Measurements from ENCODE around the gene ZP4.
"Not testable (repeated sequence)": the region's sequence is repeated elsewhere in the genome, so short reads cannot be mapped to it uniquely, and the experiment has no call there.

Gene ZP4

DNA sequence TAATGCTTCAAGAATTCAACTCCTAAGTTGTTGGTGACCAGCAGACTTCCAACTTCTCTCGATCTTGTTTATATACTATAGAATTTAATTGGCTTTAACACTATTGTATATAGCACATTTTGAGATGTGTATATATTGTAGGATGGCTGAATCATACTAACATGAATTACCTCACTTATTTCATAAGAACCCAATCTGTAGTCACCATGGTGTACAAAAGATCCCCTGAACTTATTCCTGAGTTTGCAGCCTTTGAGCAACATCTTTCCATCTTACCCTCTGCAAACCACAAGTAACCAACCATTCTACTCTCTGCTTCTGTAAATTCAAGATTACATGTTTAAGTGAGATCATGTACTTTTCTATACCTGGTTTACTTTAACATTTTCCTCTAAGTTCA lies 12.3 kb downstream of the ZP4 start:
- H3K27ac ChIP-seq, result no peak overlapping the region
- H3K4me3 ChIP-seq, result no peak overlapping the region

- H3K4me3 ChIP-seq, result no peak overlapping the region
- no peak overlapping the region for H3K27ac ChIP-seq
Observed at GRCh38 chr1:237877631-237878030, 13.1 kb downstream of the ZP4 start.

DNA sequence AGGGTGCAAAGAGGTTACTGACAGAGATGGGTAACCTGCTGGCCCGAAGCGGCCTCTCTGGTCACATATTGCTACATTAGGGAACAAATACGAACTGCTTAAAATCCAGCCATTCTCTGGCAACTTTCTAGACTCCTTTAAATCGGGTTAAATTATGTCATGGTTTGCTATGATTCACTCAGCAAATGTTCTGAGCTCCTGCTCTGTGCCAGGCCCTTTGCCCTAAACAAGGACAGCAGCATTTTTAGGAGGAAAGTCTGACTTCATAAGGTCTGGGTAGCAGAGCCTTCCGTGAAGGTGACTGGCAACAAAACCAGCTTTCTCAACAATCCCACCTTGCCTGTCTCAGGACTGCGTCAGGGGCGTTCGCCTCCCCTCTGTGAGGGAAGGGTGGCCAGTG lies 15.4 kb downstream of the ZP4 start:
- no peak overlapping the region for H3K27ac ChIP-seq
- H3K4me3 ChIP-seq, result no peak overlapping the region

DNA sequence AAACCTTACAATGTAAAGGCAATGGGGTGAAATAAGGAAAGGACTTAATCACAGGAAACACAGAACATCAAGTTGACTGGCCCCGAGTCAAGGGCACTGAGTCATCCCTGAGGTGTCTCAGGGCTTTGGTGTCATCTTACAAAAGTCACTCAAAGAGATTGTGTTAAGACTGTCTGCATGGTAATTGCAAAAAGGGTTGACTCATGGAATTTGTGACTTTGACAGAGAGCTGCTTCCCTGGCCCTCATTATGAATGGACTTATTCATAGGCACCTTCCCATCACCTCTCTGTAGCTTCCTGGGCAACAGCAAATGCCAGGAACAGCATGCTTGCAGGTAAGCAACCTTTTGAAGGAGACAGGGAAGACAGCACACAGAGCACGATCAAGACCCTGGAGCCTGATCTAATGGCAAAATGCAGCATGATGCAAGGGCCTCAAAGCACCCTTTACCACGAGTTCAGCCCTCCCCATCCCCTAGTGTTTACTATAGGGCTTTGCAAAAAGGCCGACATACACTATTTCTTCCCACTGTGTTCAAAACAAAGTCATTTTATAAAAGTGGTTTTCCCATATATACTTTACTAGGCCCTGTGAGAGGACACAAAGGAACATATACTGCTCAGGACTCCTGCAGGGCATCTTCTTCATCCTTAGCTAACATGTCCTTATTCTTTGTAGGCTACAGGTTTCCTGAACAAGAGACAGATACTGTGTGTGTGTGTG lies 17.1 kb downstream of the ZP4 start:
- H3K4me3 ChIP-seq, result no peak overlapping the region
- no peak overlapping the region for H3K27ac ChIP-seq

DNA sequence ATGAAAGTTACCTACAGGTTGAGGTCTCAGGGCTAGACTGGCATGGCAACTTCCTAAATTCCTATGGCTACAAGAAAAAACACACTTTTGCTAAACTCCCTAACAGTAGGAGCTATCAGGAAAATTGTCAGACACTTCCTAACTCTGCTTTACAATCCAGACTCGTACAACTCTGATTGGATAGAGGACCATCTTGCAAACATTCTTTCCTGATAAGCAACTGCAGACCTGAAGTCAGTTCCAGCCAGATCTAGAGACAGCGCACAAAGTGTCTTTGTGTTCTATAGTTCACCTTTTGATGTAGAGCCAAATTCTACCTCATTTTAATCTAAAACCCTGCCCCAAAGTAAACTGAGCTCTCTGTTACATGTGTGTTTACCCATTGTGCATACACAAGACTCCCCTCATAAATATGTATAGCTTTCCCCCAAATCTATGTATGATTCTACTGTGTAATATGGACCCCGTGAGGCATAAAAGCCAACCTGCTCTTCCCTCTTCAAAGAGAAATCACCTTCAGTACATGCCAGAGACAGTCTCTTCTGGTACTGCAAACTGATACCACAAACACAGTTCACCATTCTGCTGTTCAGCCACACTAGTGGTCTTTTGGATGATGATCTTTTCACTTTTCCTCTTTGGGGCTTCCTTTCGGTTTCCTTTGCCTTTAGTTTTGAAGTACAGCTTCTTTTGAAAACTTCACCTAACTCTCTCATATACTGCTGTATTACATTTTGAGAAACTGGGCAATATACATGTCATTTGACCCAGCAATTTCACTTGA lies 21.7 kb downstream of the ZP4 start:
- no peak overlapping the region for H3K27ac ChIP-seq
- no peak overlapping the region for H3K4me3 ChIP-seq

DNA sequence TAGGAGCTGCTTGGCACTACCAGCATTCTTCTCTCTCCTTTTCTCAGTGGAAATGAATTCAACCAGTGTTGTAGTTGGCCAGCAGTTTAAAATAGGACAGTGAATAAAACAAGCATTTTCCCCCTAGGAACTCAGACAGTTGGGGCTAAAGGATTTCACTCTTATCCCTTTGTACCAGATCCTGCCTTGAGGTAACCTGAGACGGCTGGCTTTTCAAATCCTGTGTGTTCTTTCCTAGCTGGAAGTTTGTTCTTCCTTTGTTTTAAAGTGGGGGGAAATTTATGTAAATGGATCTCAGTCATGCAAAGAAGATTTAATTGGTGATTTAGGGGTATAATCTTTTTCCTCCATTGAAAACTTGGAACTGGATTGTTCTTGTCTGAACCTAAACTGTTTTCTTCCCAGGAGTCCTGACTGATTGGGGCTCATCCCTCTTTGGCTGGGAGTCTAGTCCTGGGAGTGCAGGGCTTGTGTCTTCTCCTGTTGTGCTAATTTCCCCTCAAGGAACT lies 23.3 kb downstream of the ZP4 start:
- no peak overlapping the region for H3K4me3 ChIP-seq
- no peak overlapping the region for H3K27ac ChIP-seq

- H3K4me3 ChIP-seq, result peak overlapping the region in 1 of 7 experiments; percentile 4
Observed at GRCh38 chr1:237864338-237865244, 26.1 kb downstream of the ZP4 start.

DNA sequence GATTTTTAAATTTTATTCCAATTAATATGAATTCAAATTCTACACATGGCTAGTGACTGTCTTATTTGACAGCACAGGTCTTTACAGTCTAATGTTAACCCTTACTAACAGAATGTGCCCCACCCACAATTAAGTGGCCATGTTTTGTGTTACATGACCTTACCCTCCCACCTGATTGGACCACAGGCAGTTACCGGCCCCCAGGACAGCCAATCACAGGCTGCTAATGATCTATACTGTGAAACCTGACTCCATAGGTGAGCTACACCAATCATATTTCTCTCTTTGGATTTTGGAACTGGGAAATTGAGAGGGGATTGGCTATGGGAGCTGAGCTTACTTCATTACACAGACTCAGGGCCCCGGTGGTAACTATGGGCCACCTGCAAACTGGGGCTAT lies 27.5 kb downstream of the ZP4 start:
- H3K27ac ChIP-seq, result no peak overlapping the region
- H3K4me3 ChIP-seq, result no peak overlapping the region

More at GRCh38 chr1:237864338-237865244, 26.1 kb downstream of the ZP4 start:
- H3K27ac ChIP-seq, result no peak overlapping the region

GRCh38 chr1:237861944-237862343 lies 28.8 kb downstream of the ZP4 start:
- Histone ChIP-seq H3K27ac (no peak overlapping the region), H3K4me3 (no peak overlapping the region)

GRCh38 chr1:237858992-237859391 lies 31.7 kb downstream of the ZP4 start:
- H3K4me3 ChIP-seq, result no peak overlapping the region
- no peak overlapping the region for H3K27ac ChIP-seq

- Histone ChIP-seq H3K27ac (no peak overlapping the region), H3K4me3 (no peak overlapping the region)
Observed at GRCh38 chr1:237857455-237857854, 33.3 kb downstream of the ZP4 start.

DNA sequence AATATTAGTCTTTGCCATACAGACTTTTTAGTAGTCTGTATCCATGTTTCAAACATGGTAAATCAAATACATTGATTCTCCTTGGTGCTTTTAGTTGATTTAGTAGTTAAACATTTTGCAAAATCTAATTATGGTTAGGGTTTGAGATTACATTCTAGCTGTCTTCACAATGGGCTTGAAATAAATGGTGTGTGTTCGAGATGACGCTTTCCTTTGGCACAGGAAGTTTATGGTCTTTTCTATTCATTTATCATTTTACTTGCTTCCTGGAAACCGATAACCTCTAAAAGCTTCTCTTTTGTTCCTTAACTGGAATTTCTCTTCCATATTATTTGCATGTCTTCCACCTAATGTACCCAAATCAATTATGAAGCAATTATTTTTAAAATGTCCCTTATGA lies 38.4 kb downstream of the ZP4 start:
- no peak overlapping the region for H3K4me3 ChIP-seq
- no peak overlapping the region for H3K27ac ChIP-seq

- no peak overlapping the region for H3K27ac ChIP-seq
Observed at GRCh38 chr1:237851210-237851845, 39.4 kb downstream of the ZP4 start.

GRCh38 chr1:237843516-237843915 lies 47.2 kb downstream of the ZP4 start:
- H3K4me3 ChIP-seq, H3K27ac ChIP-seq: not testable (repeated sequence)

More at GRCh38 chr1:237851210-237851845, 39.4 kb downstream of the ZP4 start:
- H3K4me3 ChIP-seq, result no peak overlapping the region

DNA sequence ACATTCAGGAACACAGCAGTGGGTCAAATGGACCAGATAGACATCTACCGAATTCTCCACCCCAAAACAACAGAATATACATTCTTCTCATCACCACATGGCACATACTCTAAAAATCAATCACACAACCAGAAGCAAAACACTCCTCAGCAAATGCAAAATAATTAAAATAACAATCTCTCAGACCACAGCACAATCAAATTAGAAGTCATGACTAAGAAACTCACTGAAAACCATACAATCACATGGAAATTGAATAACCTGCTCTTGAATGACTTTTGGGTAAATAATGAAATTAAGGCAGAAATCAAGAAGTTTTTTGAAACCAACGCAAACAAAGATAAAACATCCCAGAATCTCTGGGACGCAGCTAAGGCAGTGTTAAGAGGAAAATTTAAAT lies 49.2 kb downstream of the ZP4 start:
- no peak overlapping the region for H3K4me3 ChIP-seq

GRCh38 chr1:237838904-237839534 lies 51.7 kb downstream of the ZP4 start:
- Histone ChIP-seq H3K27ac (no peak overlapping the region), H3K4me3 (no peak overlapping the region)

More for the DNA sequence above, 49.2 kb downstream of the ZP4 start:
- no peak overlapping the region for H3K27ac ChIP-seq

GRCh38 chr1:237838320-237838719 lies 52.4 kb downstream of the ZP4 start:
- no peak overlapping the region for H3K4me3 ChIP-seq
- no peak overlapping the region for H3K27ac ChIP-seq

DNA sequence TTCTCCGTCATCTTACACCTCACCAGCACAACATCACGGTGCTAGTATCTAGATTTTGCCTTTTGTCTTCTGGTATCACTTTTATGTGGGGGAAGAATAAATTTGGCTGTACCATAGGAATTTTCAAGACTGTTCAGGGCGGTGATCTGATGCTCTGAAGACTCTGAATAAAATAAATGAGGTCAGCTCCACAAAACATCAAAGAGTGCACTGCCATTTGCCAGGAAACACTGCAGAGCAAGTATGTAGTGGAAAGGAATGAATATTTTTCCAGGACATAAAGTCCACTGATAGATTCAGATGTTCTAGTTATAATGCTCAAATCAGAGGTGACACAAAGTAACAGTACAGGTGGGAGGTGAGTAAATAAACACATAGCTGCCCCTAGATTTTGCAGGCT lies 56.3 kb downstream of the ZP4 start:
- Histone ChIP-seq H3K27ac (no peak overlapping the region), H3K4me3 (no peak overlapping the region)

GRCh38 chr1:237834048-237834447 lies 56.7 kb downstream of the ZP4 start:
- H3K27ac ChIP-seq, result no peak overlapping the region
- H3K4me3 ChIP-seq, result no peak overlapping the region
